Ishikawa (cell line): ENCODE data around the gene KRTAP5-11.

Experiments used
- CEBPB ChIP-seq: IDR thresholded peaks from 2 replicates; pipeline ENCODE4 v1.6.1; 2012
- CREB1 ChIP-seq: IDR thresholded peaks from 2 replicates; pipeline ENCODE4 v1.6.1; 2012; ENCODE audit warnings: low read depth
- EGR1 ChIP-seq: IDR thresholded peaks from 2 replicates; pipeline ENCODE4 v1.6.1; 2012
- EP300 ChIP-seq: IDR thresholded peaks from 2 replicates; pipeline ENCODE4 v1.6.1; 2012; ENCODE audit warnings: borderline replicate concordance
- FOXM1 ChIP-seq: IDR thresholded peaks from 2 replicates; pipeline ENCODE4 v1.6.1; 2012; ENCODE audit warnings: low read depth, borderline replicate concordance
- MAX ChIP-seq: IDR thresholded peaks from 2 replicates; pipeline ENCODE4 v1.6.1; 2012
- NFIC ChIP-seq: IDR thresholded peaks from 2 replicates; pipeline ENCODE4 v1.6.1; 2012
- RAD21 ChIP-seq: IDR thresholded peaks from 2 replicates; pipeline ENCODE4 v1.6.1; 2012; ENCODE audit warnings: low read depth
- REST ChIP-seq: IDR thresholded peaks from 2 replicates; pipeline ENCODE4 v1.6.1; 2012; ENCODE audit warnings: low read depth, mild to moderate bottlenecking
- TAF1 ChIP-seq: IDR thresholded peaks from 2 replicates; pipeline ENCODE4 v1.6.1; 2012; ENCODE audit warnings: low read depth, mild to moderate bottlenecking
- TCF12 ChIP-seq: IDR thresholded peaks from 2 replicates; pipeline ENCODE4 v1.6.1; 2012; ENCODE audit warnings: low read depth
- TEAD4 ChIP-seq: IDR thresholded peaks from 2 replicates; pipeline ENCODE4 v1.6.1; 2012
- USF1 ChIP-seq: IDR thresholded peaks from 2 replicates; pipeline ENCODE4 v1.6.1; 2012
- YY1 ChIP-seq: IDR thresholded peaks from 2 replicates; pipeline ENCODE4 v1.6.1; 2012; ENCODE audit warnings: low read depth
- ZBTB7A ChIP-seq: IDR thresholded peaks from 2 replicates; pipeline ENCODE4 v1.6.1; 2012; ENCODE audit warnings: low read depth

The KRTAP5-11 gene

GRCh38 chr11:71545405-71545966, 37.2 kb downstream of the KRTAP5-11 start:
- TF ChIP-seq ZBTB7A (no peak), RAD21 (no peak), REST (no peak), TCF12 (no peak), CREB1 (no peak), EP300 (no peak), EGR1 (no peak), TAF1 (no peak)

GRCh38 chr11:71544525-71545214, 38.0 kb downstream of the KRTAP5-11 start:
- TF ChIP-seq EGR1 (no peak), MAX (no peak), FOXM1 (no peak), USF1 (no peak), TCF12 (no peak), YY1 (no peak), RAD21 (no peak), CEBPB (no peak), CREB1 (no peak), TAF1 (no peak), EP300 (no peak), ZBTB7A (no peak)

GRCh38 chr11:71543866-71544265, 38.8 kb downstream of the KRTAP5-11 start:
- no peak for TF ChIP-seq ZBTB7A
- no peak for TF ChIP-seq NFIC
- TF ChIP-seq RAD21: no peak
- no peak for TF ChIP-seq YY1
- TF ChIP-seq TCF12: no peak
- TF ChIP-seq REST: no peak
- no peak for TF ChIP-seq USF1
- no peak for TF ChIP-seq CREB1
- TF ChIP-seq TAF1: no peak

- TF ChIP-seq TCF12 (no peak), ZBTB7A (no peak), EP300 (no peak), TAF1 (no peak), CEBPB (no peak), FOXM1 (no peak), NFIC (no peak), TEAD4 (no peak), RAD21 (no peak), MAX (no peak), YY1 (no peak), REST (no peak), EGR1 (no peak), CREB1 (no peak), USF1 (no peak)
Observed at GRCh38 chr11:71542879-71543777, 39.5 kb downstream of the KRTAP5-11 start.
